ENCODE data around the gene SDC4.

DNA sequence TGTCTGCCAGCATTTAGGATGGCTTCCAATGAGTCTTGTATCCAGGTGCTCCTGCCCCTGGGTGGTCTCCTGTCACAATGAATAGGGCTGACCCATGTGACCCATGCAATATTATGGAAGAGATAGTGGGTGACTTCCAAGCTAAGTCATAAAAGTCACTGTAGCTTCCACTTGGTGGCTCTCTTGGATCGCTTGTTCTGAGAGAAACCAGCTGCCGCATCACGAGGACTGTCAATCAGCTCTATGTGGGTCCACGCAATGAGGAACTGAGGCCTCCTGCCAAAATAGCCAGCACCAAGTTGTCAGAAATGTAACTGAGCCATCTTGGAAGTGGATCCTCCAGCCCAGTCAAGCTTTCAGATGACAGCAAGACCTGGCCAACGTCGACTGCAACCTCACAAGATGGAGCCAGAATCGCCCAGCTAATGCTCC is 25.3 kb downstream of the SDC4 start:
- TF ChIP-seq, protein P1, sequence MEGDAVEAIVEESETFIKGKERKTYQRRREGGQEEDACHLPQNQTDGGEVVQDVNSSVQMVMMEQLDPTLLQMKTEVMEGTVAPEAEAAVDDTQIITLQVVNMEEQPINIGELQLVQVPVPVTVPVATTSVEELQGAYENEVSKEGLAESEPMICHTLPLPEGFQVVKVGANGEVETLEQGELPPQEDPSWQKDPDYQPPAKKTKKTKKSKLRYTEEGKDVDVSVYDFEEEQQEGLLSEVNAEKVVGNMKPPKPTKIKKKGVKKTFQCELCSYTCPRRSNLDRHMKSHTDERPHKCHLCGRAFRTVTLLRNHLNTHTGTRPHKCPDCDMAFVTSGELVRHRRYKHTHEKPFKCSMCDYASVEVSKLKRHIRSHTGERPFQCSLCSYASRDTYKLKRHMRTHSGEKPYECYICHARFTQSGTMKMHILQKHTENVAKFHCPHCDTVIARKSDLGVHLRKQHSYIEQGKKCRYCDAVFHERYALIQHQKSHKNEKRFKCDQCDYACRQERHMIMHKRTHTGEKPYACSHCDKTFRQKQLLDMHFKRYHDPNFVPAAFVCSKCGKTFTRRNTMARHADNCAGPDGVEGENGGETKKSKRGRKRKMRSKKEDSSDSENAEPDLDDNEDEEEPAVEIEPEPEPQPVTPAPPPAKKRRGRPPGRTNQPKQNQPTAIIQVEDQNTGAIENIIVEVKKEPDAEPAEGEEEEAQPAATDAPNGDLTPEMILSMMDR (conservative IDR thresholded peaks at IDR 0.05; ENCODE audit: low read length), result peak; percentile 29; the same call in 1 of the 2 replicates
- TF ChIP-seq EZH2phosphoT487 (IDR thresholded peaks at IDR 0.05; ENCODE audit: borderline replicate concordance), result no peak

All from Loucy (cell line).